GM23338 (cell line): Measurements from ENCODE around the gene PLPPR3. TPM values are rescaled to one million over a fixed set of nuclear protein-coding genes. Genes with fewer than 3 reads are reported as not detected.
A peak's percentile ranks its signal among the peaks of the same experiment; 100 is the strongest.

Experiments
- ATAC-seq: fragments of 200-7000 bp; cut with Tn5 transposase; 3 replicates; pipeline ENCODE4 v1.9.1; 2020
- DNase-seq: peaks from one replicate; pipeline ENCODE4 v3.0.0-alpha.2; 2015; ENCODE audit warnings: low spot score
- H2AFZ ChIP-seq: fragments of 200-600 bp; sonication (generic); 2 replicates; pipeline ENCODE4 v1.8.0; 2016; ENCODE audit warnings: antibody characterized with exemption, mild to moderate bottlenecking, moderate library complexity
- H3F3A ChIP-seq: fragments of 200-600 bp; sonication (generic); replicated peaks from 2 replicates; pipeline ENCODE4 v1.8.0; 2017; ENCODE audit warnings: antibody characterized with exemption, mixed run types, low read depth
- H3K27ac ChIP-seq: fragments of 200-600 bp; sonication (generic); 2 replicates; pipeline ENCODE4 v1.6.1; 2016; ENCODE audit warnings: low read depth
- H3K27me3 ChIP-seq: fragments of 200-600 bp; sonication (generic); 2 replicates; pipeline ENCODE4 v1.8.0; 2016; ENCODE audit warnings: mild to moderate bottlenecking, mixed run types, moderate library complexity; ENCODE audit not compliant: insufficient read depth
- H3K36me3 ChIP-seq: fragments of 200-600 bp; sonication (generic); 2 replicates; pipeline ENCODE4 v1.8.0; 2016; ENCODE audit warnings: mild to moderate bottlenecking; ENCODE audit not compliant: insufficient read depth
- H3K4me1 ChIP-seq: fragments of 200-600 bp; sonication (generic); 2 replicates; pipeline ENCODE4 v1.8.0; 2016; ENCODE audit warnings: mild to moderate bottlenecking, moderate library complexity; ENCODE audit not compliant: insufficient read depth
- H3K4me2 ChIP-seq: fragments of 200-600 bp; sonication (generic); 2 replicates; pipeline ENCODE4 v1.7.1; 2017; ENCODE audit warnings: mixed run types
- H3K4me3 ChIP-seq: fragments of 200-600 bp; sonication (generic); 2 replicates; pipeline ENCODE4 v1.6.1; 2016; ENCODE audit warnings: mixed run types
- H3K79me2 ChIP-seq: fragments of 200-600 bp; sonication (generic); replicated peaks from 2 replicates; pipeline ENCODE4 v1.8.0; 2017; ENCODE audit warnings: mild to moderate bottlenecking; ENCODE audit not compliant: insufficient read depth
- H3K9me2 ChIP-seq: fragments of 200-600 bp; sonication (generic); 2 replicates; pipeline ENCODE4 v1.8.0; 2017; ENCODE audit not compliant: insufficient read depth
- H4K20me1 ChIP-seq: fragments of 200-600 bp; sonication (generic); replicated peaks from 2 replicates; pipeline ENCODE4 v1.8.0; 2017; ENCODE audit warnings: mild to moderate bottlenecking; ENCODE audit not compliant: insufficient read depth
- H3K27ac Mint-ChIP-seq: 2 replicates; pipeline ENCODE4 v1.8.0; 2020; ENCODE audit warnings: inconsistent platforms, mild to moderate bottlenecking, moderate library complexity, mixed read lengths
- H3K27me3 Mint-ChIP-seq: 3 replicates; pipeline ENCODE4 v1.8.0; 2022; ENCODE audit warnings: low read depth, mild to moderate bottlenecking, moderate library complexity, mixed read lengths, inconsistent platforms; ENCODE audit not compliant: insufficient read depth, poor library complexity
- H3K36me3 Mint-ChIP-seq: 3 replicates; pipeline ENCODE4 v1.8.0; 2021; ENCODE audit warnings: low read depth, mild to moderate bottlenecking, inconsistent platforms, moderate library complexity, mixed read lengths
- H3K4me1 Mint-ChIP-seq: 3 replicates; pipeline ENCODE4 v1.8.0; 2020; ENCODE audit warnings: mild to moderate bottlenecking, inconsistent platforms, mixed read lengths
- H3K4me3 Mint-ChIP-seq: 3 replicates; pipeline ENCODE4 v1.8.0; 2021; ENCODE audit warnings: moderate library complexity, mild to moderate bottlenecking, inconsistent platforms, mixed read lengths
- H3K9me3 Mint-ChIP-seq: 3 replicates; pipeline ENCODE4 v1.8.0; 2020; ENCODE audit warnings: moderate library complexity, mild to moderate bottlenecking, inconsistent platforms, mixed read lengths
- EZH2phosphoT487 ChIP-seq: fragments of 200-600 bp; sonication (generic); IDR thresholded peaks from one replicate; pipeline ENCODE4 v1.8.1; 2018; ENCODE audit warnings: antibody characterized with exemption; ENCODE audit not compliant: unreplicated experiment
- POLR2AphosphoS5 ChIP-seq: IDR thresholded peaks from 2 replicates; pipeline ENCODE4 v1.6.1; 2016; ENCODE audit warnings: antibody characterized with exemption, low read depth
- polyA plus RNA-seq: library from polyadenylated mRNA; unstranded; fragments of >200 nt; fragmentation: Nextera tagmentation; extraction: Ambion mirVana; gene quantifications from 2 replicates; pipeline ENCODE4 v1.2.1, GENCODE V29; 2016
- total RNA-seq: library from RNA; depleted of rRNA; stranded (reverse); fragments of >200 nt; shearing (Covaris generic); gene quantifications from 2 replicates; pipeline ENCODE4 v1.2.3, GENCODE V29; 2014
- TF ChIP-seq, protein P1 (sequence below): IDR thresholded peaks from one replicate; pipeline ENCODE4 v1.6.1; 2018; ENCODE audit warnings: antibody characterized with exemption; ENCODE audit not compliant: unreplicated experiment

The PLPPR3 gene
- total and polyA plus RNA-seq, 2 experiments from 2014 or later: 14.8 to 81.1 TPM

DNA sequence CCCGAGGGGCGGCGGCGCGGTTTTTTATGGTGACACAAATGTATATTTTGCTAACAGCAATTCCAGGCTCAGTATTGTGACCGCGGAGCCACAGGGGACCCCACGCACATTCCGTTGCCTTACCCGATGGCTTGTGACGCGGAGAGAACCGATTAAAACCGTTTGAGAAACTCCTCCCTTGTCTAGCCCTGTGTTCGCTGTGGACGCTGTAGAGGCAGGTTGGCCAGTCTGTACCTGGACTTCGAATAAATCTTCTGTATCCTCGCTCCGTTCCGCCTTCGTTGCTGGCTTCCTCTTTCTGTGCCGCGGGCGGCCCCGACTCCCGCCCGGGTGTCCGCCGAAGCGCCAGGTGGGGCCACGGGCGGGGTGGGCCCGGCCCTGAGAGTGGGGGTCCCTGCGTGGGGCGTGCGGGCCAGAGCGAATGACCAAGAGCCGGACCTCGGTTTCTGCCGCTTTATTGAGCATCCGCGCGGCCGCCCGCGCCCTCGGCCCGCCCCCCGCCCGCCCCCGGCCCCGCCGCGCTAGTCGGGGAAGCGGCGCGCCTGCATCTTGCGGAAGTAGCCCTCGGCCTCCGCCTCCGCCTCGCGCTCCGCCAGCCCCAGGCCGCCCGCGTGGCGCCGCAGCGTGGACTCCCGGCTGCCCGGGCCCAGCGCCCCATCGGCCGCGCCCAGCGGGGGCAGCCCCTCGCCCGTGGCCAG lies 9.6 kb downstream of the PLPPR3 start:
- peaks cover 34% of the 10 kb centered on the region for H3K27me3 Mint-ChIP-seq
- DNase-seq: peak; percentile 53
- peaks cover 8% of the 10 kb centered on the region; the same call in 2 of the 3 replicates for H3K4me1 Mint-ChIP-seq
- H3K79me2 ChIP-seq: peaks cover 14% of the 10 kb centered on the region
- peak; percentile 2; the same call in 2 of the 3 replicates for ATAC-seq
- H3K9me2 ChIP-seq: 0 out of 2 replicates have a peak, but pooled peaks cover 4% of the 10 kb centered on the region
- H3K4me1 ChIP-seq: no peaks in the 10 kb centered on the region; the same call in 1 of the 2 replicates
- no peak overlapping the region for H3K4me3 Mint-ChIP-seq
- H3K27ac Mint-ChIP-seq: no peak overlapping the region
- TF ChIP-seq, protein P1, sequence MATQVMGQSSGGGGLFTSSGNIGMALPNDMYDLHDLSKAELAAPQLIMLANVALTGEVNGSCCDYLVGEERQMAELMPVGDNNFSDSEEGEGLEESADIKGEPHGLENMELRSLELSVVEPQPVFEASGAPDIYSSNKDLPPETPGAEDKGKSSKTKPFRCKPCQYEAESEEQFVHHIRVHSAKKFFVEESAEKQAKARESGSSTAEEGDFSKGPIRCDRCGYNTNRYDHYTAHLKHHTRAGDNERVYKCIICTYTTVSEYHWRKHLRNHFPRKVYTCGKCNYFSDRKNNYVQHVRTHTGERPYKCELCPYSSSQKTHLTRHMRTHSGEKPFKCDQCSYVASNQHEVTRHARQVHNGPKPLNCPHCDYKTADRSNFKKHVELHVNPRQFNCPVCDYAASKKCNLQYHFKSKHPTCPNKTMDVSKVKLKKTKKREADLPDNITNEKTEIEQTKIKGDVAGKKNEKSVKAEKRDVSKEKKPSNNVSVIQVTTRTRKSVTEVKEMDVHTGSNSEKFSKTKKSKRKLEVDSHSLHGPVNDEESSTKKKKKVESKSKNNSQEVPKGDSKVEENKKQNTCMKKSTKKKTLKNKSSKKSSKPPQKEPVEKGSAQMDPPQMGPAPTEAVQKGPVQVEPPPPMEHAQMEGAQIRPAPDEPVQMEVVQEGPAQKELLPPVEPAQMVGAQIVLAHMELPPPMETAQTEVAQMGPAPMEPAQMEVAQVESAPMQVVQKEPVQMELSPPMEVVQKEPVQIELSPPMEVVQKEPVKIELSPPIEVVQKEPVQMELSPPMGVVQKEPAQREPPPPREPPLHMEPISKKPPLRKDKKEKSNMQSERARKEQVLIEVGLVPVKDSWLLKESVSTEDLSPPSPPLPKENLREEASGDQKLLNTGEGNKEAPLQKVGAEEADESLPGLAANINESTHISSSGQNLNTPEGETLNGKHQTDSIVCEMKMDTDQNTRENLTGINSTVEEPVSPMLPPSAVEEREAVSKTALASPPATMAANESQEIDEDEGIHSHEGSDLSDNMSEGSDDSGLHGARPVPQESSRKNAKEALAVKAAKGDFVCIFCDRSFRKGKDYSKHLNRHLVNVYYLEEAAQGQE: no peak
- TF ChIP-seq POLR2AphosphoS5: peak; percentile 27; the same call in 1 of the 2 replicates
- no peak overlapping the region for H3K4me3 ChIP-seq
- H3F3A ChIP-seq: peaks cover 48% of the 10 kb centered on the region
- H3K27me3 ChIP-seq: no peaks in the 10 kb centered on the region
- peaks cover 35% of the 10 kb centered on the region for H3K36me3 ChIP-seq
- H3K9me3 Mint-ChIP-seq: peaks cover 2% of the 10 kb centered on the region; the same call in 2 of the 3 replicates
- H3K27ac ChIP-seq: peak overlapping the region; percentile 22; the same call in 1 of the 2 replicates
- peaks cover 28% of the 10 kb centered on the region for H4K20me1 ChIP-seq
- peaks cover 69% of the 10 kb centered on the region for H3K36me3 Mint-ChIP-seq
- no peak overlapping the region for H3K4me2 ChIP-seq
- H2AFZ ChIP-seq: no peak overlapping the region

DNA sequence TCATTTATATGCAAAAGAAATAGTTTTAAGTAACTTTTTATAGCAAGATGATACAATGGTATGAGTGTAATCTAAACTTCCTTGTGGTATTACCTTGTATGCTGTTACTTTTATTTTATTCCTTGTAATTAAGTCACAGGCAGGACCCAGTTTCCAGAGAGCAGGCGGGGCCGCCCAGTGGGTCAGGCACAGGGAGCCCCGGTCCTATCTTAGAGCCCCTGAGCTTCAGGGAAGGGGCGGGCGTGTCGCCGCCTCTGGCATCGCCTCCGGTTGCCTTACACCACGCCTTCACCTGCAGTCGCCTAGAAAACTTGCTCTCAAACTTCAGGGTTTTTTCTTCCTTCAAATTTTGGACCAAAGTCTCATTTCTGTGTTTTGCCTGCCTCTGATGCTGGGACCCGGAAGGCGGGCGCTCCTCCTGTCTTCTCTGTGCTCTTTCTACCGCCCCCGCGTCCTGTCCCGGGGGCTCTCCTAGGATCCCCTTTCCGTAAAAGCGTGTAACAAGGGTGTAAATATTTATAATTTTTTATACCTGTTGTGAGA lies 10.2 kb downstream of the PLPPR3 start:
- peaks cover 9% of the 10 kb centered on the region; the same call in 2 of the 3 replicates for H3K4me1 Mint-ChIP-seq
- H3K9me2 ChIP-seq: 0 out of 2 replicates have a peak, but pooled peaks cover 3% of the 10 kb centered on the region
- H3K4me3 ChIP-seq: no peak overlapping the region
- H3K4me2 ChIP-seq: no peak overlapping the region
- TF ChIP-seq POLR2AphosphoS5: 0 out of 2 replicates have a peak, but pooled peaks have one; percentile 6
- no peak for TF ChIP-seq EZH2phosphoT487
- DNase-seq (peak; percentile 38), ATAC-seq (peak; percentile 9)
- peaks cover 2% of the 10 kb centered on the region; the same call in 2 of the 3 replicates for H3K9me3 Mint-ChIP-seq
- peaks cover 54% of the 10 kb centered on the region for H3F3A ChIP-seq
- no peak overlapping the region for H2AFZ ChIP-seq
- H3K79me2 ChIP-seq: peaks cover 18% of the 10 kb centered on the region
- peaks cover 36% of the 10 kb centered on the region for H3K27me3 Mint-ChIP-seq
- H3K27ac Mint-ChIP-seq: no peak overlapping the region
- peak overlapping the region; percentile 22; the same call in 1 of the 2 replicates for H3K27ac ChIP-seq
- peaks cover 41% of the 10 kb centered on the region for H3K36me3 ChIP-seq
- H3K4me1 ChIP-seq: no peaks in the 10 kb centered on the region; the same call in 1 of the 2 replicates
- no peak overlapping the region for H3K4me3 Mint-ChIP-seq
- H3K27me3 ChIP-seq: no peaks in the 10 kb centered on the region
- peaks cover 69% of the 10 kb centered on the region for H3K36me3 Mint-ChIP-seq
- H4K20me1 ChIP-seq: peaks cover 34% of the 10 kb centered on the region
